RWPE2 (cell line): ENCODE data around the gene IDH3B.

Source experiments
- ATAC-seq: fragments of 200-7000 bp; cut with Tn5 transposase; 3 replicates; pipeline ENCODE4 v1.9.1; 2021; ENCODE audit warnings: low read depth
- DNase-seq: peaks from one replicate; pipeline ENCODE4 v3.0.0-alpha.2; 2020; ENCODE audit warnings: low spot score
- H3K27ac ChIP-seq: fragments of 450-650 bp; 2 replicates; pipeline ENCODE4 v1.5.1; 2017; ENCODE audit warnings: mild to moderate bottlenecking; ENCODE audit not compliant: poor library complexity, severe bottlenecking
- H3K27me3 ChIP-seq: fragments of 250-450 bp; sonication (Bioruptor Pico); 2 replicates; pipeline ENCODE4 v1.5.1; 2021; ENCODE audit warnings: mild to moderate bottlenecking, moderate library complexity; ENCODE audit not compliant: insufficient read depth, poor library complexity, severe bottlenecking
- H3K36me3 ChIP-seq: fragments of 250-450 bp; sonication (Bioruptor Pico); 2 replicates; pipeline ENCODE4 v1.5.1; 2020; ENCODE audit warnings: low read depth, mild to moderate bottlenecking, moderate library complexity
- H3K4me1 ChIP-seq: fragments of 250-450 bp; sonication (Bioruptor Pico); 2 replicates; pipeline ENCODE4 v1.5.1; 2021; ENCODE audit warnings: mild to moderate bottlenecking, moderate library complexity; ENCODE audit not compliant: insufficient read depth, poor library complexity, severe bottlenecking
- H3K4me3 ChIP-seq: fragments of 250-450 bp; sonication (Bioruptor Pico); 2 replicates; pipeline ENCODE4 v1.5.1; 2021; ENCODE audit warnings: mild to moderate bottlenecking, moderate library complexity; ENCODE audit not compliant: severe bottlenecking
- H3K9me3 ChIP-seq: fragments of 250-450 bp; sonication (Bioruptor Pico); 2 replicates; pipeline ENCODE4 v1.5.1; 2021; ENCODE audit warnings: mild to moderate bottlenecking, moderate library complexity; ENCODE audit not compliant: severe bottlenecking
- TF ChIP-seq, protein P1 (sequence below): fragments of 450-650 bp; IDR thresholded peaks from one replicate; pipeline ENCODE4 v1.5.1; 2017; ENCODE audit warnings: mild to moderate bottlenecking, moderate library complexity; ENCODE audit not compliant: poor library complexity, severe bottlenecking

The IDH3B gene

GRCh38 chr20:2692036-2692885, 28.2 kb upstream of the IDH3B start, which contains the start of gene EBF4:
Gene EBF4, plus strand, starts transcription at chr20:2692780. Its CDS starts 866 bp downstream, at chr20:2693646.
- no peaks in the 10 kb centered on the region for H3K4me1 ChIP-seq
- no peak within 1 kb of the TSS for H3K27ac ChIP-seq
- peak within 1 kb of the TSS; percentile 40 for H3K4me3 ChIP-seq
- H3K9me3 ChIP-seq: no peaks in the 10 kb centered on the region
- H3K36me3 ChIP-seq: no peaks in the 10 kb centered on the region
- H3K27me3 ChIP-seq: peaks cover 22% of the 10 kb centered on the region
- ATAC-seq (peak; percentile 30; the same call in 2 of the 3 replicates), DNase-seq (no peak)
- TF ChIP-seq, protein P1, sequence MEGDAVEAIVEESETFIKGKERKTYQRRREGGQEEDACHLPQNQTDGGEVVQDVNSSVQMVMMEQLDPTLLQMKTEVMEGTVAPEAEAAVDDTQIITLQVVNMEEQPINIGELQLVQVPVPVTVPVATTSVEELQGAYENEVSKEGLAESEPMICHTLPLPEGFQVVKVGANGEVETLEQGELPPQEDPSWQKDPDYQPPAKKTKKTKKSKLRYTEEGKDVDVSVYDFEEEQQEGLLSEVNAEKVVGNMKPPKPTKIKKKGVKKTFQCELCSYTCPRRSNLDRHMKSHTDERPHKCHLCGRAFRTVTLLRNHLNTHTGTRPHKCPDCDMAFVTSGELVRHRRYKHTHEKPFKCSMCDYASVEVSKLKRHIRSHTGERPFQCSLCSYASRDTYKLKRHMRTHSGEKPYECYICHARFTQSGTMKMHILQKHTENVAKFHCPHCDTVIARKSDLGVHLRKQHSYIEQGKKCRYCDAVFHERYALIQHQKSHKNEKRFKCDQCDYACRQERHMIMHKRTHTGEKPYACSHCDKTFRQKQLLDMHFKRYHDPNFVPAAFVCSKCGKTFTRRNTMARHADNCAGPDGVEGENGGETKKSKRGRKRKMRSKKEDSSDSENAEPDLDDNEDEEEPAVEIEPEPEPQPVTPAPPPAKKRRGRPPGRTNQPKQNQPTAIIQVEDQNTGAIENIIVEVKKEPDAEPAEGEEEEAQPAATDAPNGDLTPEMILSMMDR: no peak

DNA sequence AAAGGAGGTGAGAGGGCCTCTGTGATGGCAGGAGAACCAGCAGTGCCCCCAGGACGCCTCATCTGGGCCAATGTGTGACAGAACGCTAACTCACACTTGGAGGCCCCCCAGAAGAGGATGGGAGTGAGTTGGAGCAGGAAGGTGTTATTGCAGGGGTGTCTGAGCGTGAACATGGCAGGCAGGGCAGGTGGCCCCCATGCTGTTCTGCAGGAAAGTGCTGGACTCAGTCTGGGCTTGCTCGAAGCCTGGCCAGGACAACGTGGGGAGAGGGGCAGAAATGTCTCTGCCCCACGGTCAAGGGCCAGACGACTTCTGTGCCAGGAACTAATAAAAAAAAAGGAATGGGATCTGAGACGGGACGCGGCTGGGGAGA, 27.6 kb upstream of the IDH3B start:
- Histone ChIP-seq H3K4me1 (no peaks in the 10 kb centered on the region), H3K9me3 (no peaks in the 10 kb centered on the region), H3K27me3 (peaks cover 22% of the 10 kb centered on the region), H3K36me3 (no peaks in the 10 kb centered on the region), H3K4me3 (no peak overlapping the region), H3K27ac (no peak overlapping the region)
- TF ChIP-seq, protein P1: no peak
- DNase-seq (no peak), ATAC-seq (peak; percentile 7; the same call in 2 of the 3 replicates)

DNA sequence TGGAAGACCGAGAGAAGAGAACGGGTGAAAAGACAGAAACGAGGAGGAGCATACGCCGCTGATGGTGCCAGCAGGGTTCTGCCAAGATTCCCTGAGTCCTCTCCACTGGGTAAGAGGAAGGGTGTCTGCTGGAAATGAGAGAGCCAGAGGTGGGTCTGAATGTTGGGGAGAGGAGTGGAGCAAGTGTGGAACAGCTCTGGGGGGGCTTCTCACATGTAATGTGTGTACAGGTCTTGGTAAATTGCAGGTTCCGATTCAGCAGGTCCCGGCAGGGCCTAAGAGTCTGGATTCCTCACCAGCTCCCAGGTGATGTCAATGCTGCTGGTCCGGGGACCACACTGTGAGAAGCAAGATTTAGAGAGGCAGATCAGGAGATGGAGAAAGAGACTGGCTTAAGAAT, 27.1 kb upstream of the IDH3B start:
- TF ChIP-seq, protein P1: no peak

GRCh38 chr20:2690718-2691117, 26.7 kb upstream of the IDH3B start:
- ATAC-seq: no peak
- Histone ChIP-seq H3K27ac (no peak overlapping the region), H3K9me3 (no peaks in the 10 kb centered on the region), H3K36me3 (no peaks in the 10 kb centered on the region), H3K27me3 (peaks cover 22% of the 10 kb centered on the region), H3K4me3 (no peak overlapping the region), H3K4me1 (no peaks in the 10 kb centered on the region)
- TF ChIP-seq, protein P1: no peak
- no peak for DNase-seq

More for the DNA sequence above, 27.1 kb upstream of the IDH3B start:
- H3K27me3 ChIP-seq: peaks cover 22% of the 10 kb centered on the region
- H3K4me1 ChIP-seq: no peaks in the 10 kb centered on the region
- DNase-seq (no peak), ATAC-seq (no peak)
- no peak overlapping the region for H3K27ac ChIP-seq
- no peaks in the 10 kb centered on the region for H3K9me3 ChIP-seq
- H3K36me3 ChIP-seq: no peaks in the 10 kb centered on the region
- no peak overlapping the region for H3K4me3 ChIP-seq

DNA sequence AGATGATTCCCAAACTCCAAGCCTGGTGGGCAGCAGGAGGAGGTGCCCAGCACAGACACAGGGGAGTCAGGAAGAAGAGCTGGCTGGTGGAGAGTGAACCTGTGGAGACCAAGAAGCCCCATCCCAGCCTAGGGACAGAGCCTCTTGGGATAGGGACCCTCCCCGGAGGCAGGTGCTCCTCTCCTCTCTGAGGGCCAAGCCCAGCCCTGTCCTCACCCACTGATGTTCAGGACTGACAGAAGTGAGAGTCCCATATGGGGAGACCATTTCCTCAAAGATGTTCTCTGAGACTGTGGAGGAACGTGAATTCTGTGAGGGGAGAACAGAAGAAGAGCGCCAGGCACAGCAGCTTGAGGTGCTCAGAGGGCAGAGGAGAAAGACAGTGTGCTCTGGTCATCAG, 26.2 kb upstream of the IDH3B start:
- ATAC-seq (no peak), DNase-seq (no peak)
- no peaks in the 10 kb centered on the region for H3K4me1 ChIP-seq
- no peaks in the 10 kb centered on the region for H3K9me3 ChIP-seq
- TF ChIP-seq, protein P1: no peak
- H3K27me3 ChIP-seq: peaks cover 22% of the 10 kb centered on the region
- no peak overlapping the region for H3K4me3 ChIP-seq
- no peaks in the 10 kb centered on the region for H3K36me3 ChIP-seq
- H3K27ac ChIP-seq: no peak overlapping the region
